PFSK-1 (cell line): ENCODE results near the gene ATP6V0A1.
A peak's percentile ranks its signal among the peaks of the same experiment; 100 is the strongest.

ENCODE experiments used
- FOXP2 ChIP-seq: optimal IDR thresholded peaks from 2 replicates; pipeline ENCODE3; 2011; ENCODE audit warnings: borderline replicate concordance, control low read depth, inconsistent platforms; ENCODE audit not compliant: insufficient read depth; ENCODE audit errors: extremely low read length, extremely low read depth
- POLR2AphosphoS5 ChIP-seq: IDR thresholded peaks from 2 replicates; pipeline ENCODE4 v1.6.1; 2012; ENCODE audit warnings: low read depth, mild to moderate bottlenecking, control low read depth, low read length, moderate library complexity
- REST ChIP-seq, 2 experiments: IDR thresholded peaks; 2 replicates each; pipeline versions ENCODE4 v1.6.1 to v1.8.0; 2011 to 2012; ENCODE audit warnings: low read depth in 2 of 2, low read length in 2 of 2, control low read depth in 1 of 2, inconsistent platforms in 1 of 2, mild to moderate bottlenecking in 1 of 2, moderate library complexity in 1 of 2; ENCODE audit not compliant: insufficient read depth in 1 of 2
- SIN3A ChIP-seq: IDR thresholded peaks from 2 replicates; pipeline ENCODE4 v1.6.1; 2012; ENCODE audit warnings: mild to moderate bottlenecking, low read length, moderate library complexity, borderline replicate concordance; ENCODE audit not compliant: insufficient read depth
- TAF1 ChIP-seq: IDR thresholded peaks from 2 replicates; pipeline ENCODE4 v1.6.1; 2012; ENCODE audit warnings: low read length, control low read depth, borderline replicate concordance; ENCODE audit not compliant: insufficient read depth

ATP6V0A1 gene

GRCh38 chr17:42456223-42457106, 2.2 kb upstream of the ATP6V0A1 start:
- TF ChIP-seq POLR2AphosphoS5 (no peak), REST (IDR thresholded peaks at IDR 0.05; ENCODE audit: insufficient read depth in 1 of 2, low read depth in 2 of 2, low read length in 2 of 2) (no peak), TAF1 (no peak), SIN3A (no peak), FOXP2 (no peak)

- TF ChIP-seq POLR2AphosphoS5 (no peak), FOXP2 (no peak), TAF1 (no peak)
Observed at GRCh38 chr17:42457107-42457792, 1.4 kb upstream of the ATP6V0A1 start.

GRCh38 chr17:42459256-42459800, 650 bp downstream of the ATP6V0A1 start:
- no peak for TF ChIP-seq SIN3A
- no peak for TF ChIP-seq POLR2AphosphoS5
- TF ChIP-seq TAF1: no peak
- TF ChIP-seq REST (IDR thresholded peaks at IDR 0.05; ENCODE audit: insufficient read depth in 1 of 2, low read depth in 2 of 2, low read length in 2 of 2): no peak
- no peak for TF ChIP-seq FOXP2

DNA sequence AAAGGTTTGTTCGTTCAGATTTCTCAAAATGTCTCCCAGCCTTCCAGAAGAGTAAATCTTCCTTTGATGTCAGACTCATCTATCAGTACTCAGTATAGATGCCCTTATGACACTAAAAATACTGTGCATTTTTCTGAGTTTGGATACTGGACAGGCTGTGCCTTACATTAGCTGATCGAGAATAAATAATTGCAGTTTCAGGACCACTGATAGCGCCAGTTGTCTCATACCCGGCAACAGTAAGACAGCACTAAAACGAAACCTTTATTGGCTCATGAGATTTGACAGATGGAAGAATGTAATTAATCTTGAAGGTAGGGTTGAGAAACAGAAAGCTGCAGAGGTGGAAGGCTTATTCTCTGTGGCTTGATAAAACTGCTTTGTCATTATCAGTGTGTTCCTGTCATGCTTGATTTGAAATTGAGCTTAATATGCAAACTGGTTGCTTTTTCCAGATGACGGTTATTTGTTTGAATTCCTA, 1.2 kb downstream of the ATP6V0A1 start:
- TF ChIP-seq TAF1 (no peak), REST (IDR thresholded peaks at IDR 0.05; ENCODE audit: insufficient read depth in 1 of 2, low read depth in 2 of 2, low read length in 2 of 2) (peak; percentile 83 to 93)

DNA sequence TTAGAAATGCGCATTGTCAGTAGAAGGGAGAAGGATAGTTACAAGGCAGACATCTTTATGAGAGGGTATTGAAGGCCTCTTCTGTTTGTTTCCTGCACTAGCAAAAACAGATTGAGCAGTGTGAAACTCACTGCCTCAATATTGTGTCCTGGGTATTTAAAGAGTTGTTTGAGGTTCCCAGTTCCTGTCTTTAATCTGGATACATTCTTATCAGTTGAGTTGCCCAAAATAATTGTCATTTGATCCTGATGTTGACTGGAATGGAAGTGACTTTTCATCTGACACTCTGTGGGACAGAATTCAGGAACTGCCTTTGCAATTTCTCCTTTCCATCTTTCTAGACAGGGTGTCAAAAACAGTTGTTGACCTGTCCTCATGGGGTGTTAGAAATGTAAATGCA, 1.7 kb downstream of the ATP6V0A1 start:
- TF ChIP-seq FOXP2: no peak
- no peak for TF ChIP-seq POLR2AphosphoS5
- no peak for TF ChIP-seq REST (IDR thresholded peaks at IDR 0.05; ENCODE audit: insufficient read depth in 1 of 2, low read depth in 2 of 2, low read length in 2 of 2)
- TF ChIP-seq TAF1: no peak
- TF ChIP-seq SIN3A: no peak
